Neural crest cell (in vitro differentiated cells): ENCODE measurements around the gene LETM1. TPM values are rescaled to one million over a fixed set of nuclear protein-coding genes. Genes with fewer than 3 reads are reported as not detected.

Experiments used
- DNase-seq: peaks from one replicate; pipeline ENCODE4 v3.0.0; 2021; ENCODE audit warnings: low read depth, mixed read lengths, low spot score
- H3K27ac Mint-ChIP-seq: one replicate; pipeline ENCODE4 v1.8.0; 2021; ENCODE audit warnings: mild to moderate bottlenecking, mixed read lengths; ENCODE audit not compliant: unreplicated experiment
- H3K27me3 Mint-ChIP-seq: 2 replicates; pipeline ENCODE4 v1.8.0; 2021; ENCODE audit warnings: low read depth, mild to moderate bottlenecking, mixed read lengths
- H3K36me3 Mint-ChIP-seq: 2 replicates; pipeline ENCODE4 v1.8.0; 2021; ENCODE audit warnings: low read depth, mild to moderate bottlenecking, mixed read lengths
- H3K4me1 Mint-ChIP-seq: 2 replicates; pipeline ENCODE4 v1.8.0; 2021; ENCODE audit warnings: mixed read lengths
- H3K4me3 Mint-ChIP-seq: one replicate; pipeline ENCODE4 v1.8.0; 2021; ENCODE audit warnings: mild to moderate bottlenecking, mixed read lengths
- H3K9me3 Mint-ChIP-seq: 2 replicates; pipeline ENCODE4 v1.8.0; 2021; ENCODE audit warnings: mixed read lengths
- total RNA-seq: library from RNA; stranded (reverse); gene quantifications from 2 replicates; pipeline ENCODE4 v1.2.1, GENCODE V29; 2021
- TF ChIP-seq, protein P1 (sequence below): fragments of 200-600 bp; sonication (generic); conservative IDR thresholded peaks from 2 replicates; pipeline ENCODE4 v1.5.0; 2021; ENCODE audit warnings: antibody characterized with exemption, mild to moderate bottlenecking

Gene LETM1
- total RNA-seq, 1 donor from 2014 or later = 60.6 TPM

- Mint-ChIP-seq H3K9me3 (no peaks in the 10 kb centered on the region), H3K4me1 (no peaks in the 10 kb centered on the region), H3K4me3 (no peak overlapping the region), H3K27ac (no peak overlapping the region), H3K27me3 (no peaks in the 10 kb centered on the region), H3K36me3 (no peaks in the 10 kb centered on the region)
- DNase-seq = no peak
- TF ChIP-seq, protein P1, sequence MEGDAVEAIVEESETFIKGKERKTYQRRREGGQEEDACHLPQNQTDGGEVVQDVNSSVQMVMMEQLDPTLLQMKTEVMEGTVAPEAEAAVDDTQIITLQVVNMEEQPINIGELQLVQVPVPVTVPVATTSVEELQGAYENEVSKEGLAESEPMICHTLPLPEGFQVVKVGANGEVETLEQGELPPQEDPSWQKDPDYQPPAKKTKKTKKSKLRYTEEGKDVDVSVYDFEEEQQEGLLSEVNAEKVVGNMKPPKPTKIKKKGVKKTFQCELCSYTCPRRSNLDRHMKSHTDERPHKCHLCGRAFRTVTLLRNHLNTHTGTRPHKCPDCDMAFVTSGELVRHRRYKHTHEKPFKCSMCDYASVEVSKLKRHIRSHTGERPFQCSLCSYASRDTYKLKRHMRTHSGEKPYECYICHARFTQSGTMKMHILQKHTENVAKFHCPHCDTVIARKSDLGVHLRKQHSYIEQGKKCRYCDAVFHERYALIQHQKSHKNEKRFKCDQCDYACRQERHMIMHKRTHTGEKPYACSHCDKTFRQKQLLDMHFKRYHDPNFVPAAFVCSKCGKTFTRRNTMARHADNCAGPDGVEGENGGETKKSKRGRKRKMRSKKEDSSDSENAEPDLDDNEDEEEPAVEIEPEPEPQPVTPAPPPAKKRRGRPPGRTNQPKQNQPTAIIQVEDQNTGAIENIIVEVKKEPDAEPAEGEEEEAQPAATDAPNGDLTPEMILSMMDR = no peak
Observed at GRCh38 chr4:1808396-1808795, 47.6 kb downstream of the LETM1 start.

DNA sequence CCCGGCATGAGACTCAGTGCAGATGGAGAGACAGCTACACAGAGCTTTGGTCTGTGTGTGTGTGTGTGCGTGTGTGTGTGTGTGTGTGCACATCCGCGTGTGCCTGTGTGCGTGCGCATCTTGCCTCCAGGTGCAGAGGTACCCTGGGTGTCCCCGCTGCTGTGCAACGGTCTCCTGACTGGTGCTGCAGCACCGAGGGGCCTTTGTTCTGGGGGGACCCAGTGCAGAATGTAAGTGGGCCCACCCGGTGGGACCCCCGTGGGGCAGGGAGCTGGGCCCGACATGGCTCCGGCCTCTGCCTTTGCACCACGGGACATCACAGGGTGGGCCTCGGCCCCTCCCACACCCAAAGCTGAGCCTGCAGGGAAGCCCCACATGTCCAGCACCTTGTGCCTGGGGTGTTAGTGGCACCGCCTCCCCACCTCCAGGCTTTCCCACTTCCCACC, 48.6 kb downstream of the LETM1 start:
- Mint-ChIP-seq H3K36me3 (no peaks in the 10 kb centered on the region), H3K4me3 (no peak overlapping the region), H3K27me3 (no peaks in the 10 kb centered on the region), H3K4me1 (no peaks in the 10 kb centered on the region), H3K27ac (no peak overlapping the region), H3K9me3 (no peaks in the 10 kb centered on the region)
- DNase-seq = no peak
- TF ChIP-seq, protein P1 = no peak

GRCh38 chr4:1806596-1807331, 49.2 kb downstream of the LETM1 start:
- Mint-ChIP-seq H3K9me3 (no peaks in the 10 kb centered on the region), H3K4me1 (no peaks in the 10 kb centered on the region), H3K36me3 (no peaks in the 10 kb centered on the region), H3K27ac (no peak overlapping the region), H3K4me3 (no peak overlapping the region), H3K27me3 (no peaks in the 10 kb centered on the region)
- DNase-seq = no peak
- TF ChIP-seq, protein P1 = no peak

GRCh38 chr4:1806223-1806564, 49.8 kb downstream of the LETM1 start:
- H3K9me3 Mint-ChIP-seq = no peaks in the 10 kb centered on the region
- DNase-seq = no peak
- H3K27me3 Mint-ChIP-seq = no peaks in the 10 kb centered on the region

DNA sequence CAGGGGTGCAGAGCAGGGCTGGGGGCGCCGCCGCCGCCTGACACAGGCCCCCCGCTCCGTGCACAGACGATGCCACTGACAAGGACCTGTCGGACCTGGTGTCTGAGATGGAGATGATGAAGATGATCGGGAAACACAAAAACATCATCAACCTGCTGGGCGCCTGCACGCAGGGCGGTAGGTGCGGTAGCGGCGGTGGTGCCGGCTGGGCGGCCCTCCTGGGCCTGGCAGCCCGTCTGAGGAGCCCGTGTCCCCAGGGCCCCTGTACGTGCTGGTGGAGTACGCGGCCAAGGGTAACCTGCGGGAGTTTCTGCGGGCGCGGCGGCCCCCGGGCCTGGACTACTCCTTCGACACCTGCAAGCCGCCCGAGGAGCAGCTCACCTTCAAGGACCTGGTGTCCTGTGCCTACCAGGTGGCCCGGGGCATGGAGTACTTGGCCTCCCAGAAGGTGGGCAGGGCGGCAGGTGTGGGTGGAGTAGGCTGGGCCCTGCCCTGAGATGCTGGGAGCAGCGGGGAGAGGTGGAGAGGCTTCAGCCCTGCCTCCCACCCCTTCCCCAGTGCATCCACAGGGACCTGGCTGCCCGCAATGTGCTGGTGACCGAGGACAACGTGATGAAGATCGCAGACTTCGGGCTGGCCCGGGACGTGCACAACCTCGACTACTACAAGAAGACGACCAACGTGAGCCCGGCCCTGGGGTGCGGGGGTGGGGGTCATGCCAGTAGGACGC, 50.3 kb downstream of the LETM1 start:
- no peak for DNase-seq

More at GRCh38 chr4:1806223-1806564, 49.8 kb downstream of the LETM1 start:
- H3K36me3 Mint-ChIP-seq = no peaks in the 10 kb centered on the region
- no peak overlapping the region for H3K27ac Mint-ChIP-seq
- no peaks in the 10 kb centered on the region for H3K4me1 Mint-ChIP-seq
- no peak overlapping the region for H3K4me3 Mint-ChIP-seq
- TF ChIP-seq, protein P1 = no peak

More for the DNA sequence above, 50.3 kb downstream of the LETM1 start:
- Mint-ChIP-seq H3K9me3 (no peaks in the 10 kb centered on the region), H3K4me3 (no peak overlapping the region), H3K36me3 (no peaks in the 10 kb centered on the region), H3K4me1 (no peaks in the 10 kb centered on the region), H3K27ac (no peak overlapping the region), H3K27me3 (no peaks in the 10 kb centered on the region)
- TF ChIP-seq, protein P1 = no peak
